GM23338 (cell line): ENCODE measurements around the gene C4BPA. TPM values are rescaled to one million over a fixed set of nuclear protein-coding genes. Genes with fewer than 3 reads are reported as not detected.

ENCODE experiments used
- ATAC-seq: fragments of 200-7000 bp; cut with Tn5 transposase; 3 replicates; pipeline ENCODE4 v1.9.1; 2020
- DNase-seq: peaks from one replicate; pipeline ENCODE4 v3.0.0-alpha.2; 2015; ENCODE audit warnings: low spot score
- H2AFZ ChIP-seq: fragments of 200-600 bp; sonication (generic); 2 replicates; pipeline ENCODE4 v1.8.0; 2016; ENCODE audit warnings: antibody characterized with exemption, mild to moderate bottlenecking, moderate library complexity
- H3F3A ChIP-seq: fragments of 200-600 bp; sonication (generic); replicated peaks from 2 replicates; pipeline ENCODE4 v1.8.0; 2017; ENCODE audit warnings: antibody characterized with exemption, mixed run types, low read depth
- H3K27ac ChIP-seq: fragments of 200-600 bp; sonication (generic); 2 replicates; pipeline ENCODE4 v1.6.1; 2016; ENCODE audit warnings: low read depth
- H3K27me3 ChIP-seq: fragments of 200-600 bp; sonication (generic); 2 replicates; pipeline ENCODE4 v1.8.0; 2016; ENCODE audit warnings: mild to moderate bottlenecking, mixed run types, moderate library complexity; ENCODE audit not compliant: insufficient read depth
- H3K36me3 ChIP-seq: fragments of 200-600 bp; sonication (generic); 2 replicates; pipeline ENCODE4 v1.8.0; 2016; ENCODE audit warnings: mild to moderate bottlenecking; ENCODE audit not compliant: insufficient read depth
- H3K4me1 ChIP-seq: fragments of 200-600 bp; sonication (generic); 2 replicates; pipeline ENCODE4 v1.8.0; 2016; ENCODE audit warnings: mild to moderate bottlenecking, moderate library complexity; ENCODE audit not compliant: insufficient read depth
- H3K4me2 ChIP-seq: fragments of 200-600 bp; sonication (generic); 2 replicates; pipeline ENCODE4 v1.7.1; 2017; ENCODE audit warnings: mixed run types
- H3K4me3 ChIP-seq: fragments of 200-600 bp; sonication (generic); 2 replicates; pipeline ENCODE4 v1.6.1; 2016; ENCODE audit warnings: mixed run types
- H3K79me2 ChIP-seq: fragments of 200-600 bp; sonication (generic); replicated peaks from 2 replicates; pipeline ENCODE4 v1.8.0; 2017; ENCODE audit warnings: mild to moderate bottlenecking; ENCODE audit not compliant: insufficient read depth
- H3K9me2 ChIP-seq: fragments of 200-600 bp; sonication (generic); 2 replicates; pipeline ENCODE4 v1.8.0; 2017; ENCODE audit not compliant: insufficient read depth
- H4K20me1 ChIP-seq: fragments of 200-600 bp; sonication (generic); replicated peaks from 2 replicates; pipeline ENCODE4 v1.8.0; 2017; ENCODE audit warnings: mild to moderate bottlenecking; ENCODE audit not compliant: insufficient read depth
- H3K27ac Mint-ChIP-seq: 2 replicates; pipeline ENCODE4 v1.8.0; 2020; ENCODE audit warnings: inconsistent platforms, mild to moderate bottlenecking, moderate library complexity, mixed read lengths
- H3K27me3 Mint-ChIP-seq: 3 replicates; pipeline ENCODE4 v1.8.0; 2022; ENCODE audit warnings: low read depth, mild to moderate bottlenecking, moderate library complexity, mixed read lengths, inconsistent platforms; ENCODE audit not compliant: insufficient read depth, poor library complexity
- H3K36me3 Mint-ChIP-seq: 3 replicates; pipeline ENCODE4 v1.8.0; 2021; ENCODE audit warnings: low read depth, mild to moderate bottlenecking, inconsistent platforms, moderate library complexity, mixed read lengths
- H3K4me1 Mint-ChIP-seq: 3 replicates; pipeline ENCODE4 v1.8.0; 2020; ENCODE audit warnings: mild to moderate bottlenecking, inconsistent platforms, mixed read lengths
- H3K4me3 Mint-ChIP-seq: 3 replicates; pipeline ENCODE4 v1.8.0; 2021; ENCODE audit warnings: moderate library complexity, mild to moderate bottlenecking, inconsistent platforms, mixed read lengths
- H3K9me3 Mint-ChIP-seq: 3 replicates; pipeline ENCODE4 v1.8.0; 2020; ENCODE audit warnings: moderate library complexity, mild to moderate bottlenecking, inconsistent platforms, mixed read lengths
- EZH2 ChIP-seq: fragments of 200-600 bp; sonication (generic); IDR thresholded peaks from one replicate; pipeline ENCODE4 v1.8.0; 2017; ENCODE audit warnings: antibody characterized with exemption, mild to moderate bottlenecking, low read depth; ENCODE audit not compliant: unreplicated experiment
- EZH2phosphoT487 ChIP-seq: fragments of 200-600 bp; sonication (generic); IDR thresholded peaks from one replicate; pipeline ENCODE4 v1.8.1; 2018; ENCODE audit warnings: antibody characterized with exemption; ENCODE audit not compliant: unreplicated experiment
- NANOG ChIP-seq: IDR thresholded peaks from 2 replicates; pipeline ENCODE4 v1.6.1; 2016; ENCODE audit warnings: antibody characterized with exemption, borderline replicate concordance
- ZNF331 ChIP-seq: fragments of 250-450 bp; sonication (Bioruptor Pico); IDR thresholded peaks from 2 replicates; pipeline ENCODE4 v1.5.0; 2020; ENCODE audit warnings: low read depth, mild to moderate bottlenecking, moderate library complexity
- polyA plus RNA-seq: library from polyadenylated mRNA; unstranded; fragments of >200 nt; fragmentation: Nextera tagmentation; extraction: Ambion mirVana; gene quantifications from 2 replicates; pipeline ENCODE4 v1.2.1, GENCODE V29; 2016
- total RNA-seq: library from RNA; depleted of rRNA; stranded (reverse); fragments of >200 nt; shearing (Covaris generic); gene quantifications from 2 replicates; pipeline ENCODE4 v1.2.3, GENCODE V29; 2014
- TF ChIP-seq, protein P1 (sequence below): fragments of 250-450 bp; sonication (Bioruptor Pico); IDR thresholded peaks from 2 replicates; pipeline ENCODE4 v1.5.0; 2020; ENCODE audit warnings: mild to moderate bottlenecking, moderate library complexity
- TF ChIP-seq, protein P2 (sequence below): IDR thresholded peaks from one replicate; pipeline ENCODE4 v1.6.1; 2018; ENCODE audit warnings: antibody characterized with exemption; ENCODE audit not compliant: unreplicated experiment

The C4BPA gene
- total and polyA plus RNA-seq, 2 experiments from 2014 or later: not detected

DNA sequence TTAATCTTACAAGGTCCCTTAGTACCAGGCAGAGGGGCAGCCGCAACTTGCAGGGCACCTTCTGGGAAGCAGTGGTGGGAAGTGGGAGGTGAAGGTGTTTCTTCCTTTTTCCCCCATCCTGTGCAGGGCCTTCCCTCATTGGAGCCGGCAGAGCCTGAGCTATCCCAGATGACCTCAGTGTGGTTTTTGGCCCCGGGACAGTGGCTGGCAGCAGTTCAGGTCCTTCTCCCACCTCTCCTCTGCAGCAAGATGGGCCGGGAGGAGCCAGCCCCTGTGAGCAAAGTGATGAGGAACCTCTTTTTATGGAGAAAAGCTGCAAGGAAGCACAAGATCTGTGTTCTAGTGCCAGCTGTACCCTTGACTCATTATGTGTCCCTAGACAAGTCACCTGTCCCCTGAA is 44.2 kb upstream of the C4BPA start (continued):
- TF ChIP-seq, protein P1, sequence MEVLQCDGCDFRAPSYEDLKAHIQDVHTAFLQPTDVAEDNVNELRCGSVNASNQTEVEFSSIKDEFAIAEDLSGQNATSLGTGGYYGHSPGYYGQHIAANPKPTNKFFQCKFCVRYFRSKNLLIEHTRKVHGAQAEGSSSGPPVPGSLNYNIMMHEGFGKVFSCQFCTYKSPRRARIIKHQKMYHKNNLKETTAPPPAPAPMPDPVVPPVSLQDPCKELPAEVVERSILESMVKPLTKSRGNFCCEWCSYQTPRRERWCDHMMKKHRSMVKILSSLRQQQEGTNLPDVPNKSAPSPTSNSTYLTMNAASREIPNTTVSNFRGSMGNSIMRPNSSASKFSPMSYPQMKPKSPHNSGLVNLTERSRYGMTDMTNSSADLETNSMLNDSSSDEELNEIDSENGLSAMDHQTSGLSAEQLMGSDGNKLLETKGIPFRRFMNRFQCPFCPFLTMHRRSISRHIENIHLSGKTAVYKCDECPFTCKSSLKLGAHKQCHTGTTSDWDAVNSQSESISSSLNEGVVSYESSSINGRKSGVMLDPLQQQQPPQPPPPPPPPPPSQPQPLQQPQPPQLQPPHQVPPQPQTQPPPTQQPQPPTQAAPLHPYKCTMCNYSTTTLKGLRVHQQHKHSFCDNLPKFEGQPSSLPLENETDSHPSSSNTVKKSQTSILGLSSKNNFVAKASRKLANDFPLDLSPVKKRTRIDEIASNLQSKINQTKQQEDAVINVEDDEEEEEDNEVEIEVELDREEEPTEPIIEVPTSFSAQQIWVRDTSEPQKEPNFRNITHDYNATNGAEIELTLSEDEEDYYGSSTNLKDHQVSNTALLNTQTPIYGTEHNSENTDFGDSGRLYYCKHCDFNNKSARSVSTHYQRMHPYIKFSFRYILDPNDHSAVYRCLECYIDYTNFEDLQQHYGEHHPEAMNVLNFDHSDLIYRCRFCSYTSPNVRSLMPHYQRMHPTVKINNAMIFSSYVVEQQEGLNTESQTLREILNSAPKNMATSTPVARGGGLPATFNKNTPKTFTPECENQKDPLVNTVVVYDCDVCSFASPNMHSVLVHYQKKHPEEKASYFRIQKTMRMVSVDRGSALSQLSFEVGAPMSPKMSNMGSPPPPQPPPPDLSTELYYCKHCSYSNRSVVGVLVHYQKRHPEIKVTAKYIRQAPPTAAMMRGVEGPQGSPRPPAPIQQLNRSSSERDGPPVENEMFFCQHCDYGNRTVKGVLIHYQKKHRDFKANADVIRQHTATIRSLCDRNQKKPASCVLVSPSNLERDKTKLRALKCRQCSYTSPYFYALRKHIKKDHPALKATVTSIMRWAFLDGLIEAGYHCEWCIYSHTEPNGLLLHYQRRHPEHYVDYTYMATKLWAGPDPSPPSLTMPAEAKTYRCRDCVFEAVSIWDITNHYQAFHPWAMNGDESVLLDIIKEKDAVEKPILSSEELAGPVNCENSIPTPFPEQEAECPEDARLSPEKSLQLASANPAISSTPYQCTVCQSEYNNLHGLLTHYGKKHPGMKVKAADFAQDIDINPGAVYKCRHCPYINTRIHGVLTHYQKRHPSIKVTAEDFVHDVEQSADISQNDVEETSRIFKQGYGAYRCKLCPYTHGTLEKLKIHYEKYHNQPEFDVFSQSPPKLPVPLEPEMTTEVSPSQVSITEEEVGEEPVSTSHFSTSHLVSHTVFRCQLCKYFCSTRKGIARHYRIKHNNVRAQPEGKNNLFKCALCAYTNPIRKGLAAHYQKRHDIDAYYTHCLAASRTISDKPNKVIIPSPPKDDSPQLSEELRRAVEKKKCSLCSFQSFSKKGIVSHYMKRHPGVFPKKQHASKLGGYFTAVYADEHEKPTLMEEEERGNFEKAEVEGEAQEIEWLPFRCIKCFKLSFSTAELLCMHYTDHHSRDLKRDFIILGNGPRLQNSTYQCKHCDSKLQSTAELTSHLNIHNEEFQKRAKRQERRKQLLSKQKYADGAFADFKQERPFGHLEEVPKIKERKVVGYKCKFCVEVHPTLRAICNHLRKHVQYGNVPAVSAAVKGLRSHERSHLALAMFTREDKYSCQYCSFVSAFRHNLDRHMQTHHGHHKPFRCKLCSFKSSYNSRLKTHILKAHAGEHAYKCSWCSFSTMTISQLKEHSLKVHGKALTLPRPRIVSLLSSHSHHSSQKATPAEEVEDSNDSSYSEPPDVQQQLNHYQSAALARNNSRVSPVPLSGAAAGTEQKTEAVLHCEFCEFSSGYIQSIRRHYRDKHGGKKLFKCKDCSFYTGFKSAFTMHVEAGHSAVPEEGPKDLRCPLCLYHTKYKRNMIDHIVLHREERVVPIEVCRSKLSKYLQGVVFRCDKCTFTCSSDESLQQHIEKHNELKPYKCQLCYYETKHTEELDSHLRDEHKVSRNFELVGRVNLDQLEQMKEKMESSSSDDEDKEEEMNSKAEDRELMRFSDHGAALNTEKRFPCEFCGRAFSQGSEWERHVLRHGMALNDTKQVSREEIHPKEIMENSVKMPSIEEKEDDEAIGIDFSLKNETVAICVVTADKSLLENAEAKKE: no peak
- no peak for TF ChIP-seq EZH2phosphoT487

DNA sequence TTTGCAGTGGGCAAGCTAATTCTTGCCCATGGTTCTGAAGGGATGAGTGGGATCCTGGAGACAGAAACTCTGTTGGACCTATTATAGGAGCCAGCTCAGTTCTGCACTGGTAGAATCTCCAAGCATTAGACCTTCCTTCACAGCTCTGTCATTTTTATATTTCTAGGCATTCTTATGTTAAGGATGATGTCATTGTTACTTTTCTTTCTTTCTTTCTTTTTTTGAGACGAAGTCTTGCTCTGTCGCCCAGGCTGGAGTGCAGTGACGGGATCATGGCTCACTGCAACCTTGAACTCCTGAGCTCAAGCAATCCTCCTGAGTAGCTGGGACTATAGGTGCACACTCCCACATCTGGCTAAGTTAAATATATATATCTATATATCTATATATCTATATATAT is 43.4 kb upstream of the C4BPA start:
- H2AFZ ChIP-seq: no peak overlapping the region
- DNase-seq (no peak), ATAC-seq (no peak)
- no peaks in the 10 kb centered on the region for H3K79me2 ChIP-seq
- H3K36me3 ChIP-seq: peaks cover 10% of the 10 kb centered on the region; the same call in 1 of the 2 replicates
- Mint-ChIP-seq H3K4me3 (no peak overlapping the region), H3K27me3 (peaks cover 2% of the 10 kb centered on the region), H3K4me1 (peaks cover 9% of the 10 kb centered on the region; the same call in 2 of the 3 replicates), H3K27ac (no peak overlapping the region), H3K9me3 (no peaks in the 10 kb centered on the region), H3K36me3 (peaks cover 36% of the 10 kb centered on the region)
- H3K27ac ChIP-seq: no peak overlapping the region
- H3K27me3 ChIP-seq: no peaks in the 10 kb centered on the region
- no peaks in the 10 kb centered on the region for H3K4me1 ChIP-seq
- no peak overlapping the region for H3K4me3 ChIP-seq
- no peaks in the 10 kb centered on the region; the same call in 1 of the 2 replicates for H4K20me1 ChIP-seq
- no peaks in the 10 kb centered on the region for H3K9me2 ChIP-seq
- H3K4me2 ChIP-seq: no peak overlapping the region
- no peaks in the 10 kb centered on the region for H3F3A ChIP-seq
- TF ChIP-seq NANOG (no peak), EZH2 (no peak), ZNF331 (CRISPR knock-in tag) (no peak)
- TF ChIP-seq, protein P1: no peak
- TF ChIP-seq, protein P2, sequence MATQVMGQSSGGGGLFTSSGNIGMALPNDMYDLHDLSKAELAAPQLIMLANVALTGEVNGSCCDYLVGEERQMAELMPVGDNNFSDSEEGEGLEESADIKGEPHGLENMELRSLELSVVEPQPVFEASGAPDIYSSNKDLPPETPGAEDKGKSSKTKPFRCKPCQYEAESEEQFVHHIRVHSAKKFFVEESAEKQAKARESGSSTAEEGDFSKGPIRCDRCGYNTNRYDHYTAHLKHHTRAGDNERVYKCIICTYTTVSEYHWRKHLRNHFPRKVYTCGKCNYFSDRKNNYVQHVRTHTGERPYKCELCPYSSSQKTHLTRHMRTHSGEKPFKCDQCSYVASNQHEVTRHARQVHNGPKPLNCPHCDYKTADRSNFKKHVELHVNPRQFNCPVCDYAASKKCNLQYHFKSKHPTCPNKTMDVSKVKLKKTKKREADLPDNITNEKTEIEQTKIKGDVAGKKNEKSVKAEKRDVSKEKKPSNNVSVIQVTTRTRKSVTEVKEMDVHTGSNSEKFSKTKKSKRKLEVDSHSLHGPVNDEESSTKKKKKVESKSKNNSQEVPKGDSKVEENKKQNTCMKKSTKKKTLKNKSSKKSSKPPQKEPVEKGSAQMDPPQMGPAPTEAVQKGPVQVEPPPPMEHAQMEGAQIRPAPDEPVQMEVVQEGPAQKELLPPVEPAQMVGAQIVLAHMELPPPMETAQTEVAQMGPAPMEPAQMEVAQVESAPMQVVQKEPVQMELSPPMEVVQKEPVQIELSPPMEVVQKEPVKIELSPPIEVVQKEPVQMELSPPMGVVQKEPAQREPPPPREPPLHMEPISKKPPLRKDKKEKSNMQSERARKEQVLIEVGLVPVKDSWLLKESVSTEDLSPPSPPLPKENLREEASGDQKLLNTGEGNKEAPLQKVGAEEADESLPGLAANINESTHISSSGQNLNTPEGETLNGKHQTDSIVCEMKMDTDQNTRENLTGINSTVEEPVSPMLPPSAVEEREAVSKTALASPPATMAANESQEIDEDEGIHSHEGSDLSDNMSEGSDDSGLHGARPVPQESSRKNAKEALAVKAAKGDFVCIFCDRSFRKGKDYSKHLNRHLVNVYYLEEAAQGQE: no peak
